AG04450 (cell line): ENCODE results near the gene SKIL. TPM values are rescaled to one million over a fixed set of nuclear protein-coding genes. Genes with fewer than 3 reads are reported as not detected.

Experiments used
- CTCF ChIA-PET: fragments of 300-600, 350-600 bp; formaldehyde crosslinking; extraction: SDS; loops from one replicate; lab custom pipeline; 2022; ENCODE audit warnings: antibody characterized with exemption, inconsistent platforms; lab: Charles Lee
- POLR2A ChIA-PET: fragments of 350-600 bp; formaldehyde crosslinking; extraction: SDS; loops from one replicate; lab custom pipeline; 2021; ENCODE audit warnings: antibody characterized with exemption, inconsistent platforms; lab: Yijun Ruan, JAX
- DNase-seq: peaks from one replicate; pipeline ENCODE4 v3.0.0-alpha.2; 2011; ENCODE audit warnings: low read depth, low spot score
- H3K27ac ChIP-seq: one replicate; pipeline ENCODE4 v1.5.1; 2012; ENCODE audit warnings: low read depth, low read length, control low read depth
- H3K27me3 ChIP-seq: one replicate; pipeline ENCODE4 v1.6.0; 2012; ENCODE audit warnings: low read length; ENCODE audit not compliant: control insufficient read depth, insufficient read depth
- H3K4me3 ChIP-seq: 2 replicates; pipeline ENCODE4 v1.5.1; 2011; ENCODE audit warnings: mild to moderate bottlenecking, low read depth, low read length, control low read depth
- H3K9me3 ChIP-seq: 2 replicates; pipeline ENCODE4 v1.5.1; 2012; ENCODE audit warnings: low read length; ENCODE audit not compliant: control insufficient read depth, insufficient read depth
- polyA plus RNA-seq: library from polyadenylated mRNA; depleted of rRNA; stranded (reverse); fragments of >200 nt; gene quantifications from 2 replicates; pipeline ENCODE4 v1.2.3, GENCODE V29; 2011
- TF ChIP-seq, protein P1 (sequence below): IDR thresholded peaks from 2 replicates; pipeline ENCODE4 v1.5.1; 2011; ENCODE audit warnings: low read depth, low read length, control low read depth, inconsistent platforms

The SKIL gene
- polyA plus RNA-seq, 1 experiment, result 18.3 TPM

- Histone ChIP-seq H3K27me3 (no peaks in the 10 kb centered on the region), H3K27ac (no peak overlapping the region), H3K4me3 (no peak overlapping the region), H3K9me3 (no peaks in the 10 kb centered on the region)
- DNase-seq, result no peak
- ChIA-PET CTCF (no interaction called here), POLR2A (no interaction called here)
- TF ChIP-seq, protein P1, sequence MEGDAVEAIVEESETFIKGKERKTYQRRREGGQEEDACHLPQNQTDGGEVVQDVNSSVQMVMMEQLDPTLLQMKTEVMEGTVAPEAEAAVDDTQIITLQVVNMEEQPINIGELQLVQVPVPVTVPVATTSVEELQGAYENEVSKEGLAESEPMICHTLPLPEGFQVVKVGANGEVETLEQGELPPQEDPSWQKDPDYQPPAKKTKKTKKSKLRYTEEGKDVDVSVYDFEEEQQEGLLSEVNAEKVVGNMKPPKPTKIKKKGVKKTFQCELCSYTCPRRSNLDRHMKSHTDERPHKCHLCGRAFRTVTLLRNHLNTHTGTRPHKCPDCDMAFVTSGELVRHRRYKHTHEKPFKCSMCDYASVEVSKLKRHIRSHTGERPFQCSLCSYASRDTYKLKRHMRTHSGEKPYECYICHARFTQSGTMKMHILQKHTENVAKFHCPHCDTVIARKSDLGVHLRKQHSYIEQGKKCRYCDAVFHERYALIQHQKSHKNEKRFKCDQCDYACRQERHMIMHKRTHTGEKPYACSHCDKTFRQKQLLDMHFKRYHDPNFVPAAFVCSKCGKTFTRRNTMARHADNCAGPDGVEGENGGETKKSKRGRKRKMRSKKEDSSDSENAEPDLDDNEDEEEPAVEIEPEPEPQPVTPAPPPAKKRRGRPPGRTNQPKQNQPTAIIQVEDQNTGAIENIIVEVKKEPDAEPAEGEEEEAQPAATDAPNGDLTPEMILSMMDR, result no peak
Observed at GRCh38 chr3:170367797-170368196, 10.3 kb downstream of the SKIL start.

GRCh38 chr3:170368921-170369320, 11.4 kb downstream of the SKIL start:
- ChIA-PET POLR2A (no interaction called here), CTCF (interaction anchor here (0.6 to 1.6 kb wide), 8 partner anchors 8 to 481 kb away, joined by 3 to 5 read pairs (median 4); partner anchors contain the start of gene SKIL)
- no peak for DNase-seq
- H3K9me3 ChIP-seq, result no peaks in the 10 kb centered on the region
- H3K4me3 ChIP-seq, result no peak overlapping the region
- no peaks in the 10 kb centered on the region for H3K27me3 ChIP-seq
- TF ChIP-seq, protein P1, result peak; percentile 48
- no peak overlapping the region for H3K27ac ChIP-seq

DNA sequence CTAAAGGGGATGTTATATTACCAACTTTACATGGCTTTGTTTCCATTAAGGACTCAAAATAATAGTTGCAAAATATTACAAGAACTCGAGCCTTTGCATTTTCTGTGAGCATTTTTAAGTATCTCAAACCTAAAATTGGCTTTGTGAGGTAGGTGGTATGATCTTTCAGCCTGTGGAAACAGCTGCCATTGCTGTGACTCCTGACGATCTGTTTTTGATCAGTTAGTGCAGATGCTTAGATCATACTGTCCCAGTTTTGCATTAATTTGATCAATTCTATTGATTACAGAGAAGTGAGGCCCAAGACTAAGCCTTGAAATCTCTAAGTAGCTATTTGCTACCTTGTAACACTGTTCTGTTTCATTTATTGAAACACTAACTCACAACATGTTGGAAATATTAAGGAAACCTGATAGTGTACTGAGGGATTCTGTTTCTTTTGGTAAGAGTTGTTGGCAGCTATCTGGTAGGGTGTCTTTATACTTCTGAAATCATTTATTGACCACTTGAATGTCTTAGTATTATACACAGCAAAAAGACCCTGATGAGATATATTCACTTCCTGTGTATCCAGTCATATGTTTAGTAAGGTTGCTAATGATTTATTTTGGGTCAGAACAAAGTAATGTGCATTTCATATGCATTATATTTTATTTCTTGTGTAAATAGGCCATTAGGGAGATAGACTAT, 14.8 kb downstream of the SKIL start:
- no peak overlapping the region for H3K4me3 ChIP-seq
- no peaks in the 10 kb centered on the region for H3K9me3 ChIP-seq
- H3K27me3 ChIP-seq, result no peaks in the 10 kb centered on the region
- H3K27ac ChIP-seq, result no peak overlapping the region
- ChIA-PET CTCF (interaction anchor here (0.6 kb wide), 1 partner anchor 15 kb away, joined by 4 read pairs; the partner anchor contains the start of gene SKIL), POLR2A (interaction anchor here (0.5 kb wide), 1 partner anchor 10 kb away, joined by 6 read pairs; no protein-coding TSS in a partner anchor)
- TF ChIP-seq, protein P1, result no peak
- DNase-seq, result no peak

- Histone ChIP-seq H3K27me3 (no peaks in the 10 kb centered on the region), H3K27ac (no peak overlapping the region), H3K9me3 (no peaks in the 10 kb centered on the region; the same call in none of the 2 replicates), H3K4me3 (no peak overlapping the region)
- DNase-seq, result no peak
- CTCF ChIA-PET, result interaction anchor here (0.7 to 2.6 kb wide), 5 partner anchors 13 to 465 kb away, joined by 3 to 8 read pairs (median 5); no protein-coding TSS in a partner anchor
- TF ChIP-seq, protein P1, result no peak
- POLR2A ChIA-PET, result no interaction called here
Observed at GRCh38 chr3:170383567-170383966, 26.1 kb downstream of the SKIL start.

GRCh38 chr3:170386468-170386867, 29.0 kb downstream of the SKIL start:
- DNase-seq, result no peak
- POLR2A ChIA-PET, result no interaction called here

More at GRCh38 chr3:170386468-170386867, 29.0 kb downstream of the SKIL start:
- CTCF ChIA-PET, result interaction anchor here (0.9 kb wide), 1 partner anchor 24 kb away, joined by 3 read pairs; no protein-coding TSS in a partner anchor
- no peak overlapping the region for H3K27ac ChIP-seq
- H3K9me3 ChIP-seq, result no peaks in the 10 kb centered on the region; the same call in none of the 2 replicates
- no peaks in the 10 kb centered on the region for H3K27me3 ChIP-seq
- no peak overlapping the region for H3K4me3 ChIP-seq
- TF ChIP-seq, protein P1, result no peak
